ENCODE data around the gene TMPRSS6.

The TMPRSS6 gene

DNA sequence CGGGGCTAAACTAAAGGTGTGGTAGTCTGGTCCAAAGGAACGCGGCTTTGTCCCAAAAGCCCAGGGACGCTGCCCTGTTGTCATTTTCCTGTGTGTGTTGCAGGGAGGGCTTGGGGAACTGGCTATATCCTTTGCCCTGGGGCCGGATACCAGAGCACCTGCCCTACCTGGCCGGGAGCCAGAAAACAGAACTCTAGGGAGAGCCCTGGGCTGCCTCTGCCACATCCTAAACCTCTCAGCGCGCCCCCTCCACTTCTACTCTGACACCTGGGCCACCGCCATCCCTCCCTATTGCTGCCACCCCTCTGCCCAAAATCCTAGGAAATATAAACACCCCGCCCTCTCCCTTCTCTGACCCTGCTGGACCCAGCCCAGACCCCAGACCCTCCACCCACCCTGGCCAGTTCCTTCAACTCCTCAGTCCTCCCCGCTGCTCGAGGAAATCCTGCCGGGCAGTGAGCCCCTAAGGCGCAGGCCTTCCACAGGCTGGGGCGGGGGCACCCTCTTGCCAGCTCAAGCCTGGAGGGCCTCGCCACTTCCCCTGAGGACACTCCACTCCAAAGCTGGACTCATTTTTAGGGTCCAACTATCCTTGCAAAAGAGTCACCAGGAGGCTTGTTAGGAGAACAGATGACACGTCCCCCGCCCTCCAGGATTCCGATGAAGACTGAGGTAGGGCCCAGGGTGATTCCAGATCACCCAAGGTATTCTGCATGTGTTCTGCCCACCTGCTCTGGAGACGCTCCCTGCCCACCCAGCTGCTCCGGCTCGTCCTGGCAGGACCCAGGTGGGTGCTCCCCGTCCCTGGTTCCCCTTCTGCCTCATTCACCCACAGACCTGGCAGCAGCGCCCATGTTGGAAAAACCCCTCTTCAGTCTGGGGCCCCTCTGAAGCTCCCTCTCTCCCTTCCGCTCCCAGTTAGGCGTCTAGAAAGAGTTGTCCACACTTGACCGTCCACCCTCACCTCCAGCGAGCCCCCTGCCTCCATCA is 45.8 kb downstream of the TMPRSS6 start:
- DNase-seq, result peak in 1 of 2 experiments; percentile 2

DNA sequence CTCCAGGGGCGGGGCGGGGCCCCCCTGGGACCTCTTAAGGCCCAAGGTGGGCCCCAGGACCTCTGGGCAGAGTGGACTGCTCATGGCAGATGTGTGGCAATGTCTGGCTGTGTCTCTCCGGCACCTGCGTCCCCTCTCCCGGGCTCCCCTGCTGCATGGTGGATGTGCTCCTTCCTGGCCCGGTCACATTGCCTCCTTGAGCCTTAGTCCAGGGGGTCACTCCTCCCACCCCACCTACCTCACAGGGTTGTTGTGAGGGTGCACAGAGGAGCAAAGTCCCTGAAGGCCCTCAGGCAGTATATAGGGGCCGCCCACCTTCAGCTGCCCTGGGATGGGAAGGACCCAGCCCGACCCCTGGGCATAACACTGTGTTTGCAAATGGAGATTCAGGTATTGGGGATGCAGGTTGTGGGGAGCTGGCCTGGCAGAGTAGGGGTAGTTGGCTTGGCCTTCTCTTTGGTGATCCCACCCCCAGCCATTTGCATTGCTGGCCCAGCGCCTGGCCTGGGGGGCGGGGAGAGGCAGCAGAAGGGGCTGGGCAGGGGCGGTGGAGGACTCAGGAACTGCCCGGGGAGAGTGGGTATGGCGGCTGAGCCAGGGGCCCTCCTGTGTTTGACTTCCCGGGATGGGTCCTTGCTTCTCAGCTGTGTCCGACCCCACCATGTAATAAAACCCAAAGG is 46.7 kb downstream of the TMPRSS6 start:
- DNase-seq, result no peak

GRCh38 chr22:37062376-37062675 is 47.2 kb downstream of the TMPRSS6 start:
- DNase-seq, result no peak

- DNase-seq, result no peak
Measured at GRCh38 chr22:37061611-37062375, 47.7 kb downstream of the TMPRSS6 start.

DNA sequence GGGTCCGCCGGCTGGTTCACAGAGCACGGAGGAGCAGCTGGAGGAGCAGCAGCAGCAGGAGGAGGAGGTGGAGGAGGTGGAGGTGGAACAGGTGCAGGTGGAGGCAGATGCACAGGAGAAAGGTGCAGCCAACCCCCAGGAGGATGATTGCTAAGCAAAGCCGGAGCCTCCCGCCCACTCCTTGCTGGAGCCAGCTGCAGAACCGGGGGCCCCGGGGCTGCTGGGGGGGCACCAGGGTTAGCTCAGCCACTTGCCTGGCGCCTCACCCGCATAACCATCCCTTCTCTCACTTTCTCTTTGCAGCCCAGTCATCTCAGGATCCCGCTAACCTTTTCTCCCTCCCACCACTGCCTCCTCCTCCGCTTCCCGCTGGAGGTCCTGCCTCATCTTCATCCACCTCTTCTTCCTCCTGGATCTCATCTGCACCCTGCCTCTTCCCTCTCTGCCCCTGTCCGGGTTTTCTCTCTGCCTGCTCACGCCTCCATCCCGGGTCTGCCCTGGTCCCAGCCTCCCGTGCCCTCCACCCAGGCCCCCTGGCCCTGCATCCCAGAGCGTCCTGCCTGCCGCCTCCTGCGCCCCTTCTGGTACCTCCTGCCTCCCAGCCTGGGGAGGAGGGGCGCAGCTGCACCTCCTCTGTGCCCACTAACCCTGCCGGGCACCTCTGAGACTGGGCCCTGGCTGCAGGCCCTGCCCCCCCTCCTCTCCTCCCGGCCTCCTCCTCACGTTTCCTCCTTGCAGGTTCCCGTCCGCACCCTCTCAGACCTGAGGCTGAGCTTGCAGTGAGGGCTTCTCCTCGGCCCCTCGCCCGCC is 48.5 kb downstream of the TMPRSS6 start:
- DNase-seq, result no peak

DNA sequence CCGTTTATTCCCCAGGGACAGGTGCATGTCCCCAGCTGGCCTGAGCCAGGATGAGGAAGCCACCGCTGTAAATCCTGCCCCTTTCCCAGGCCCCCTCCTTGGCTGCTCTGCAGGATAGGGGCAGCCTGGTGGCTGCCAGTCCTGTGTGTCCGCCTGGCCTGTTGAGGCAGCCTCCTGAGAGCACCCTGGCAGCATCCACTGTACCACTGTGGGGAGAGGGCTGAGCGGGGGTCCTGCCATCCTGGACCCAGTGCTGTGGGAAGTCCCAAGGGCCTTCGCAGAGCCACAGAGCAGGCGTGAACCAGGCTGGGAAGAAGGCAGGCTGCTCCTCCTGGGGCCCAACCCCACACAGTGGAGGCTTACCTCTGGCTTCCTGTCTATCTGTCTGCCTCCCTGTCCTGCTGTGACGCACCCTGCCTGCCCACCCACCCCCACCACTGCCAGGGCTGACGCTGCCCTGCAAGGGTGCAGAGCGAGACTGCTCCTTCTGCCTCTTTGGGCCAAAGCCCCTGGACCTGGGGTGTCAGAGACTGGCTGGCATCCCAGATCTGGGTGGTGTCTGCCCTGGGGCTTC is 49.5 kb downstream of the TMPRSS6 start:
- DNase-seq, result no peak

DNA sequence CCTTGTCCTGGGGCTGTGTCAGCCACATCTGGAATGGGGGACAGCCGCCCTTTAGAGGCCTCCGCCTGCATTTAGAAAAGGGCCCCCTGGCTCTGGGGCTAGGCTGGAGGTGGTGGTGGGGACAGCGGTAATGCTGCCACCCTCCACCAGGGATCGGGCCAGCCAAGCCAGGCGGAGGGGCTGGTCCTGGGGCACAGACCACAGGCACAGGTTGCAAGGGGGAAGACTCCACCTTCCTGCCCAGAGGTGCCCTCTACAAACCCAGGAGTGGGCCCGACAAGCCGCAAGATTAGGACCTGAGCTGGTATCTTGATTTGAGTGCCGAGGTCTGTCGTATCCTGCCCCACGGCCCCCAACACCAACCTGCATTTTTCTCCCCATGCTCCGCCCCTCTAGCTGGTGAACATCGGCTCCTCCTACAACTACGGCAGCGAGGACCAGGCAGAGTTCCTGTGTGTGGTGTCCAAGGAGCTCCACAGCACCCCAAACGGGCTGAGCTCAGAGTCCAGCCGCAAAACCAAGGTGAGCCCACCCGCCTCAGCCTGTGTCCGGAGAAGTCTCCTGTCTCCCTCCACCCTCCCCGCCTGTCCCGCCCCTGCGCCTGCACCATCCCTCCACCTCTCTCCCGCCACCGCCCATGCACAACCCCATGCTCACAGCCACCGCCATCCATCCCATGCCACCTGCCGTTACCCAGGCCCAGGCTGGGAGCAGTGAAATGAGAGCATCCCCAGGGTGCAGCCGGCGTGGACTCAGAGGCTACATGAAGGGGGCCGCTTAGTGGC is 50.4 kb downstream of the TMPRSS6 start:
- DNase-seq, result no peak

- DNase-seq, result no peak
Measured at GRCh38 chr22:37057796-37058510, 51.6 kb downstream of the TMPRSS6 start.

DNA sequence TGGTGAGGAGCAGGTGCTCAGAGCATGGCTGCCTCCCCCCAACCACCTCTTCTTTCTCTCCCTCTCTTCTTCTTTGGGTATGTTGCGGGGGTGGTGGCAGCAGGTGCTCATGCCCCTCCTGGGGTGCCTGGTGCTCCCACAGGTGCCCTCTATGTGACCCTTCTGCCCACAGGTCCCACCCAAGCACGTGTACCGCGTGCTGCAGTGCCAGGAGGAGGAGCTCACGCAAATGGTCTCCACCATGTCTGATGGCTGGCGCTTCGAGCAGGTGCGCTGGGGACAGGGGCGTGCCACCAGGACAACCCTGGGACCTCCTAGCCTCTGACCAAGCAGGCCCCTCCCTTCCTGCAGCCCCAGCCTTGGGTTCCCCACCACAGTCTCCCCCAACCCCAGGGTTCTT is 52.3 kb downstream of the TMPRSS6 start:
- DNase-seq, result no peak

DNA sequence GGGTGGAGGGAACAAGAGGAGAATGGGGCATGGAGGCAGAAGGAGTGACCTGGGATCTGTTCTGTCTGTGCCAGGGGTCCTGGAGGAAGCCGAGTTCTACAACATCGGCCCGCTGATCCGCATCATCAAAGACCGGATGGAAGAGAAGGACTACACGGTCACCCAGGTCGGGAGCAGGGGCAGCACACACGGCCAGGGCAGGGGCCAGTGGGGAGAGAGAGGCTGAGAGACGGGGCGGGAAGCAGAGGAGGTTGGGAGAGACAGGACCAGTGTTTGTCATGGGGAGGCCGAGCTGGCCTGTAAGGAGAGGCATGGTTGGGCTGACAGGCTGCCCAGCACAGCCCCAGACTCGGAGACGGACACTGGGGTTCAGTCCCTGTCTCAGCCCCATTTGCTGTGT is 53.3 kb downstream of the TMPRSS6 start:
- no peak for DNase-seq

- DNase-seq, result no peak
Measured at GRCh38 chr22:37054600-37055365, 54.7 kb downstream of the TMPRSS6 start.

GRCh38 chr22:37054056-37054395 is 55.5 kb downstream of the TMPRSS6 start:
- no peak for DNase-seq

DNA sequence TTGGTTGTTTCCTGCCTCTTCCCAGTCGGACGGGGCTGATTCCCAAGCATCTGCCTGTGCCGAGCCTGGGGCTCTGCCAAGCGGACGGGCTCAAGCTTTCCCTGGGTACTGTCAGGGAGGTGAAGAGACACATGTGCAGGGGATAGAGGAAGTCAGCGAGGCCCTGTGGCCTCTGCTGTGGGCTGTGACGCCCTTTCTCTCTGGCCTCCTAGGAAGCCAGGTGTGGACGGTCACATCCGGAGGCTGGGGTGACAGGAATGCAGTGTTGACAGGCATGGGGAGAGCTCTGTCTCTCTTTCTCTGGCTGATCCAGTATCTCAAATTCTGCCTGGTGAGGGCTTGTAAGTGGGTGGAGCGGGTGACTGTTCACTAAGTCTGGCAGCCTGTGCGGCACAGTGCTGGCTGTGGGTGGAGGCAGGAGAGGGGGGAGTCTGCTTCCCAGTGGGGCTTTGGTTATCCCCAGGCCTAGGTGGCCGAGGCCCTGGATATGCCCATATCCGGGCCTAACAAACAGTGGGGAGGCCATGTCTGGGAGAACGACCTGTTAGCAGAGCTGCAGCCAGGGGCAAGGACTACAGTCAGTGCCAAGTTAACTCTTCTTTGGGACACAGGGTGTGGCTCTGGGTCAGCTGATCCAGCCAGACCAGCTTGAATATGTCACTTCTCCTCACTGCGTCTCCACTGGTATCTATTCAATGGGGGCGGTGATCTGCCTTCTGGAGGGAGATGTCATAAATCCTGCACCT is 56.0 kb downstream of the TMPRSS6 start:
- no peak for DNase-seq

GRCh38 chr22:37052386-37053309 is 56.9 kb downstream of the TMPRSS6 start:
- no peak for DNase-seq

GRCh38 chr22:37051391-37052385 is 57.8 kb downstream of the TMPRSS6 start, which contains the start of gene KCTD17:
Gene KCTD17 (plus strand): TSS chr22:37051742. CDS start chr22:37051761, 19 bp downstream.
- DNase-seq, result no peak

- no peak for DNase-seq
Measured at GRCh38 chr22:37050913-37051312, 58.6 kb downstream of the TMPRSS6 start.

DNA sequence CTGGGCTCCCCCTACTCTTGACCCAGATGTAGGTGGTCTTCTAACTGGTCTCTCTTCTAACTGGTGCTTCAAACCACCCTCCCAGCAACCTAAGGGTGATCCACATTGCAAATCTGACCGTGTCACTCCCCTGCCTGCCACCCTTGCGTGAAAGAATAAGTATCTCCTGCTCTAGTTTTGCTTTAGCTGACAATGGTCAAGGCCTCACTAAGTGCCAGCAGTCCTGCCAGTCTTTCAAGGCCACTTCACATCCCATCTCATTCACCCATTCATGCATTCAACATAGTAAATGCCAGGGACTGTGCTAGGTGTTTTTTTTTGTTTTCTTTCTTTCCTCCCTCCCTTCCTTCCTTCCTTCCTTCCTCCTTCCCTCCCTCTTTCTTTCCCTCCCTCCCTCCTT is 60.3 kb downstream of the TMPRSS6 start:
- DNase-seq, result no peak

Measured in NCI-H187 (cell line).